Renal pelvis (tissue), 4 donors: Measurements from ENCODE around the gene GRIP1. TPM values are rescaled to one million over a fixed set of nuclear protein-coding genes. Genes with fewer than 3 reads are reported as not detected.

Experiments used
- DNase-seq: peaks from one replicate; pipeline ENCODE4 v3.0.0-alpha.2; 2013
- polyA plus RNA-seq, 3 donors: library from polyadenylated mRNA; unstranded; fragments of 120-200 nt; gene quantifications; one replicate each; pipeline ENCODE4 v1.2.1, GENCODE V29; 2013; ENCODE audit not compliant: insufficient read length in 3 of 3

Gene GRIP1
- polyA plus RNA-seq, 3 donors = 23.9 to 29.2 (median 24.5) TPM

DNA sequence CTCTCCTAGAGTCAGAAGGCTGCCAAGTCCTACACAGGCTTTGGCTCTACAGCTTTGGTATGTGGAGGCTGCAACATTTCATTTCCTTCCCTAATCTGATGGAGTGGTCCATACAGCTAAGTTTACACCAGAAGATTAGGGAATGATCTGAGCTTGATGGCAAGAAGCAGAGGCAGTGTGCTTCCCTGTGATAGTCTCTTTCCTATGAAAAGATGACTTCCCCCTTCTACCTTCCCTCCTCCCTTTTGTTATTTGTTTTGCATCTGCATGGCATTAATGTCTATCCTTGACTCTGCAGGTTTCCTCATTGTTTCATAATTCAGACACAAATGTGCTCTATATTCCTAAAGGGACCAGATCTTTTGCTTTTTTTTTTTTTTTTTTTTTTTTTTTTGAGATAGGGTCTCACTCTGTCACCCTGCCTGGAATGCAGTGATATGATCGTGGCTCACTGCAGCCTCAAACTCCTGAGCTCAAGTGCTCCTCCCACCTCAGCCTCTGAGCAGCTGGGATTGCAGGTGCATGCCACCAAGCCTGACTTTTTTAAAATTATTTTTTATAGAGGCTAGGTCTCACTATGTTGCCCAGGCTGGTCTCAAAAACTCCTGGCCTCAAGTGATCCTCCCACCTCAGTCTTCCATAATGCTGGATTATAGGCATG lies 76.3 kb downstream of the GRIP1 start:
- DNase-seq = no peak

DNA sequence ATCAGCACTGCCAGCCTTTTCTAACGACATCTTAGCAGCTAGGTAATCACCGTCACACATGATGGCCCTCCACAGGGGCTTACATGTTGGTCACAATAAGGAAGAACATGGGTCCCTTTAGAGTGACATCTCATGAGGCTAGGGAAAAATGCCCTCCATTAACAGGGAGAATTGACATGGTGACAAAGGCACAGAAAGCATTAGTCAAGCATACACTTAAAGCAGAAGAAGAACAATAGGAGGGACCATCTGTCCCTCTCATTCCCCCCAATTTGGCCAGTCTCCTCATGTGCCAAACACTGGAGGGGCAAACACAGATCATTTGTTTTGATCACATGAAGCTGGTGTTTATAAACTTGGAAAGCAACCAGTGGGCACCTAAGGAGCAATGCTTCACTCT lies 78.0 kb downstream of the GRIP1 start:
- DNase-seq = no peak

DNA sequence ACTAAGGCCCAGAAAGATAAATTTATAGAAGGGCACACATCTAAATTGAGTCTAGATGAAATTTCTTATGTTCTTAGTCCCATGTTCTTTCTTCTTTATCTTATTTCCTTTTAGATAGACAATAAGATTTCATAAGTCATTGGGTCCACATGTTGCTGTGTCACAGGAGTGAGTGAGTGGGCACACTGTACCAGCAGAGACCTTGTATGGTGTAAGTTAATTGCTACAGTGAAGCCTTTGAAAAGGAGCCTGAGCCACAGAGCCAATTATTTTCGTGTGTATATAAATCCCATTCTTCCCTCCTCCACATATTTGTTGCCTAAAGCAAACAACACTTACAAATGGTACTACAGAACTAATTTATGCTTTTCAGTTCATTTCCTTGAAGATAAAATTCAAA lies 79.1 kb downstream of the GRIP1 start:
- no peak for DNase-seq

- no peak for DNase-seq
Observed at GRCh38 chr12:66598608-66599007, 80.3 kb downstream of the GRIP1 start.

DNA sequence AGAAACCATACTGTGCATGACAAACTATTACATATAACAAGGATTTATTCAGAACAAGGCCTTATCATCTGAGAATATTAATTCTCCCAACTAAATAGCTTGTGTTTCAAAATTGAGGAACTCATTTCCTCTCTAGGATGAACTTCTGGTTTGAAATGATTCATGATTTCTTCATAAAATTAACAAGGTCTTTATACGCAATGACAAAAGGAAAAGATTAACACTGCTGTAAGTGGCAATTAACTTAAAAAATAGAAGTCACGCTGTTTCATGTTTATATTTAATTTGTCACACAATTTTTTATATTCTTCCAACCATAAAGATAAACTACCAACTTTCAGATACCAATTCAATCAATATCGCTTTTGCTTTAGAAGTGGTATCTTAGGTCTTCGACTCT lies 80.8 kb downstream of the GRIP1 start:
- DNase-seq = no peak

- DNase-seq = no peak
Observed at GRCh38 chr12:66596199-66596598, 82.7 kb downstream of the GRIP1 start.

- no peak for DNase-seq
Observed at GRCh38 chr12:66594688-66595087, 84.2 kb downstream of the GRIP1 start.

DNA sequence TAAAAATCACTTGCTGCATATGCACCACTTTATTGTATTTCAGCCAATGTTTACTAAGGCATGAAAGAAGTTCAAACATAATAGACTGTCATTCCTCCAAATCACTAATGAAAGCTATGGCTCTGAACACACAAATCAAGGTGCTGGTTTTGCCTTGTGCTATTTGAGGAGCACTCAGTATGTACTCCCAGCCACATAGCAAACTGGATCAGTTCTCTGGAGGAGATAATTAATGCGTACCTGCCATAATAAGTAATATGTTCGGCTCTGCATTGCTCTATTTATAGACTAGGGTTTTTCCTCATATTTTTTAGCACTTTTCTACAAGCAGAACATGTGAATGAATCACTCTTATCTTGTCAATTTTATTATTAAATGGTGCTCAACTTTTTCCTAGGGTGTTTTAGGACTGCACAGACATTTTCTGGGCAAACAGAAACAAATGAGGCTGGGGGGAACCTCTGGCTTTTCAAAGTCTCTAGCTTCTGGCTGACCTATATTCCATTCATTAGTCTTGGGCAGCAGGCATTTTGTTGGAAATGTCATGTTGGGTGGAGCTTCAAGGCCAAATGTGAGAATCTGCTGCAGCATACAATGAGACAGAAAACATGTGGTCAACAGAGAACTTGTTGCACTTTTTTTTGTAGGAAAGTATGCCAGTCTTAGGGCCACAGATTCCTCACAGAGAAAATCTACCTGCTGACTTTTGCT lies 88.4 kb downstream of the GRIP1 start:
- DNase-seq = no peak

- DNase-seq = no peak
Observed at GRCh38 chr12:66589095-66589494, 89.8 kb downstream of the GRIP1 start.

- DNase-seq = no peak
Observed at GRCh38 chr12:66587912-66588311, 91.0 kb downstream of the GRIP1 start.

- no peak for DNase-seq
Observed at GRCh38 chr12:66584673-66585072, 94.2 kb downstream of the GRIP1 start.

DNA sequence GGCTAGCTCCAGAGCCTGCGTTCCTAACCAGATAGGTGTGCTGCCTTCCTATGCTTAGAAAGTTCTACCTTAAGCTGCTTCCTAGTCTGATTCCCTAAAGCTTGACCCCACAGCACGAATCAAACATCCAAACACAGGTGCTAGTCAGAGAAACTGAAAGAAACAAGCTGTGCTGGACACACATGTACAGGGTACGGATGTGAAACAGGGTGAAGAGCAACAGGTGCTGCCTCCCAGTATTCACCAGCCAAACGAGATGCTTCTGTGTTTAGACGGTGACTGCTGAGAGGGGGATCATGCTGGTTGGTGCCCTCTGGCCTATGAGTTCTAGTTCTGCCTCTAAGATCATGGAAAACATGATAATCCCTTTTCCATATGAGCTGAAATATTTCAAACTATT lies 105.3 kb downstream of the GRIP1 start:
- no peak for DNase-seq

GRCh38 chr12:66572845-66573244 lies 106.0 kb downstream of the GRIP1 start:
- DNase-seq = no peak

- no peak for DNase-seq
Observed at GRCh38 chr12:66571361-66571915, 107.4 kb downstream of the GRIP1 start.

DNA sequence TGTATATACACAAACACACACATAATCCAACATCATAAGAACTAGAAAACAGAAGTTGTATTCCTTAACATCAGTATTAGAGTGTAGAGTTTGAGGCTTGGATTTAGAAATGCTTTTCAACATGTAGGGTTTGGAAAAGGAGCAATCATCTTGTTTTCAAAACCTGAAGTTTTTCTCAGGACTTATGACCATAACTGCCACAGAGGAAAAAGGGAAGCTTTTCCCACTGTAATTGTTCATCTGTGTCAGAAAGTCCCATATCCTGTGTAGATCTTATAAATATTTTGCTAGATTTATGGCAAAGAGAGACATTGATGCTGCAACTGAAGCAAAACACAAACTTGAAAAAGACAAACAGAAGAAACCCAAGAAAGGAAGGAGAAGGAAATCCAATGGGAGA lies 115.7 kb downstream of the GRIP1 start:
- DNase-seq = no peak

GRCh38 chr12:66555113-66555512 lies 123.8 kb downstream of the GRIP1 start:
- no peak for DNase-seq

DNA sequence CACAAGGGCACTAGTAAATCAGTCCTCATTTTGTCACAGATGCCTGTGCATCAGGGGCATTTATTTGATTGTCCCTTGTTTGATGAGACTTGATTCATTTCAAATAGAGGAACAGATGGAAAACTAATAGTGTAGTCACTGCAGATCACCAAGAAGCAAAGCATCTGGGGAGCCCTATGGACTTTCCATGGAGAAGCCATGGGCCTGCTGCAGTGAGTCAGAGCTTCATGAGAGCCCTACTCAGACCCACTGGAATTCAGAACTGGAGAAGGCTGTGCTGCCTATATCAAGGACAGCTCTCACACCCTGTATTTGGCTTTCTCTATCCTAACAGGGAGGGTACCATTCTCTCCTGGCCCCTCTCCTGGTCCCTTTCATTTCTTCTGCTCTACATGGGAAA lies 126.2 kb downstream of the GRIP1 start:
- DNase-seq = no peak

DNA sequence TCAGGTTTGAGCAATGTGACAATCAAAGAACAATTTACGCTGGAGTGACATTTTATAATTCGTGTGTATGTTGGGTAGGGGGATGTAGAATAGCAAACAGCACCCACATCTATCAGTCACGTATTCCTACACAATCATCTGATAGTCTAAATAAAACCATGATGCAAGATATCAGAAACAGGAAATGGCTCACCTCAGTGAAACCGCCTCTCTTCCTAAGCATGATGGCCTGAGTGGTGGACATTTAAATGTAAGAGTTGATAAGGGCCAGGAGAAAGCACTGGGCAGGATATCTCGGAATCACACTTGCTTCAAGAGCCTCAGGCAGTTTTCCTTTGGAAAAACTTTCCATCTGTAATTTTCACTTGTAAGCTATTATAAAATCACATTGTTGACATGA lies 128.2 kb downstream of the GRIP1 start:
- no peak for DNase-seq

DNA sequence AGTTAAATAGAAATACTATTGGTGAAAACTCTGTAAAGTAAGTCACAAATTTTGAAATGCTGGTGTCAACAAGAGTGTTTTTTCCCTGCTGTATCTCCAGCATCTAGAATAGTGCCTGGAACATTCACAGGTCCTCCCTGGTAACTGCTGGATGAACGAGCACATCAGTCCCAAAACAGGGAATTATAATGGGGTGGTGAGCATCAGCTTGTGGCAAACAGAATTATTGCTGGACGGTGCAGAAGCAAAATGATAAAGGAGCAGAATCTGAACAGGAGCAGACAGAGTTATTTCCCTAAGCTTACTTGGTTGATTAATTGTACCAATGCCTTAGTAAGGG lies 129.9 kb downstream of the GRIP1 start:
- DNase-seq = no peak

DNA sequence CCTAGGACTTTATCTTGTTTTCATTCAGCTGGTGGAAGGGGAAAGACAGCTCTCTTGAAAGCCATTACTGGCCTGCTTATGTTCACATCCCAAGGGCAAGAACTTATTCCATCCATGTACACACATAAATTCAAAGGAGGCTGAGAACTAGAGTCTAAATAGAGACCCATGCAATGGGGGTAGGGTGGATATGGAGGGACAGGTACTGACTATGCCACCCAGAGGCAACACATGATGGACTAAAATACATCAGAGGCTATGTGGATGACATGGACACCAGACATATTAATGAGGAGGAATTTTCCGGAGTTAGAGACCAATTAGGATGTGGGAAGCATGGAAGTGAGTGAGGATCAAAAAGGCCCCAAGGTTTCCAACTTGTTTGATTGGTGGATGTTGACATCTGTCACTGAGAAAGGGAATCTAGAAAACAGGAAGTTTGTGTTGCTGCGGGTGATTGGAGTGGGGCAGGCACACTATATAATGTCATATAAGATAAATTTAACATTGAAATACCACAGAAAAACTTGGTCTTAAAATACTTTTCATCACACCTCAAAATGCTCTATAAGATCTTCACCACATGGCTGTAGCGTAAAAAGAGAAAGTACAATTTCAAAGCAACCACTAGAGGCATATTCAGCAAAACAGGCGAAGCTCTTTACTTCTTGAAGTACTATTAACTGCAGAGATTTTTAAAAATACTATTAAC lies 130.4 kb downstream of the GRIP1 start:
- no peak for DNase-seq

- no peak for DNase-seq
Observed at GRCh38 chr12:66541426-66541825, 137.4 kb downstream of the GRIP1 start.

DNA sequence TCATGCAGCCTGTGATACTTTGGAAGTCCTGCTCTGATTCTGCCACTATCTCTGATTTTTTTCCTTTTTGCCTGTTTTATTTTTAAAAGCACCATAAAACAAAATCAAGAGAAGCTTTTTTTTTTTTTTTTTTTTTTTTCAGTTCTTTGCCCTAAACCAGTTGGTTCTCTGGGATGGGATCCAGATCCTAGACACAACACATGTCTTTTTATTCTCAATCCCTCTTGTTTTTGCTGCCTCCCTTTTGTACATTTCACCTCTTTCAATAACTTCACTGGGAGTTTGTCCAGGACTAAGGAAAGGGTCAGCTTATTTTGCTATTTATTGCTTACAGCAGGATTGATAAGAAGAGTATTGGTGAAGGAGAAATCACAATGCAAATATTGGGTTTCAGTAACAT lies 139.4 kb downstream of the GRIP1 start:
- no peak for DNase-seq

DNA sequence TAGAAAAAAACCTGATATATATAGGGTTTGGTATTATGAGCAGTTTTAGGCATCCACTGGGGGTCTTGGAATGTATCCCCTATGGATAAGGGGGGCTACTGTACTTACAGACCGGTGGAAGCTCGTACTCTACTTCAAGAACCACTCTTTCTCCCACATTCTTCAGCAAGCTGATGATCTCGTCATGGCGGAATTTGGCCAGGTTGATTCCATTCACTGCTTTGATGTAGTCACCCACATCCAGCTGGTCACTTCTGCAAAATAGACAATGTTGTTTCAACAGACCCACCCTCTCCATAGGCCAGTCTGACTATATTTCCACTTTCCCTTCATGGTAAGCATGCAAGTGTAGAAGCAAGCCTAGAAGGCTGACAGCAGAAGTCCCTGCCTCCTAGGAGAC lies 139.9 kb downstream of the GRIP1 start:
- no peak for DNase-seq
